ENCODE measurements around the gene EVL.

- TF ChIP-seq CTCF (conservative IDR thresholded peaks at IDR 0.05 in 1 of 2, IDR thresholded peaks at IDR 0.05 in 1 of 2; ENCODE audit: low read depth in 1 of 2, low read length in 2 of 2) (no peak), EZH2 (IDR thresholded peaks at IDR 0.05; ENCODE audit: low read length, missing control alignments) (no peak)
Observed at GRCh38 chr14:100165376-100165775, 100.2 kb downstream of the EVL start.

Measured in fibroblast of lung (primary cell).